Activated CD8-positive, alpha-beta T cell treated with anti-CD3 and anti-CD28 coated beads, Interleukin-2, amount 10 ng/mL, durations not matched to agents 7 days and 5 days (primary cell): ENCODE measurements around the gene BFAR. TPM values are rescaled to one million over a fixed set of nuclear protein-coding genes. Genes with fewer than 3 reads are reported as not detected.
"Not testable (repeated sequence)": the region's sequence is repeated elsewhere in the genome, so short reads cannot be mapped to it uniquely, and the experiment has no call there.

Experiments
- ATAC-seq: fragments of 150-1000 bp; cut with Tn5 transposase; one replicate; pipeline ENCODE4 v1.10.0; 2021; ENCODE audit warnings: moderate library complexity
- CTCF ChIA-PET: fragments of 350-600 bp; sonication (Branson Sonifier 250); formaldehyde crosslinking; loops from one replicate; lab custom pipeline; 2021; ENCODE audit warnings: antibody characterized with exemption; lab: Charles Lee
- POLR2A ChIA-PET: fragments of 350-600 bp; sonication (Branson Sonifier 250); formaldehyde crosslinking; loops from one replicate; lab custom pipeline; 2021; ENCODE audit warnings: antibody characterized with exemption; lab: Charles Lee
- DNase-seq: peaks from one replicate; pipeline ENCODE4 v3.0.0-alpha.2; 2020
- H3K27ac Mint-ChIP-seq: one replicate; pipeline ENCODE4 v1.8.0; 2021; ENCODE audit warnings: mild to moderate bottlenecking, mixed read lengths
- H3K27me3 Mint-ChIP-seq: one replicate; pipeline ENCODE4 v1.8.0; 2021; ENCODE audit warnings: low read depth, mixed read lengths
- H3K36me3 Mint-ChIP-seq: one replicate; pipeline ENCODE4 v1.8.0; 2021; ENCODE audit warnings: low read depth, mixed read lengths
- H3K4me1 Mint-ChIP-seq: one replicate; pipeline ENCODE4 v1.8.0; 2021; ENCODE audit warnings: low read depth, mixed read lengths
- H3K4me3 Mint-ChIP-seq: one replicate; pipeline ENCODE4 v1.8.0; 2021; ENCODE audit warnings: mild to moderate bottlenecking, mixed read lengths
- H3K9me3 Mint-ChIP-seq: one replicate; pipeline ENCODE4 v1.8.0; 2022; ENCODE audit warnings: mixed read lengths; ENCODE audit not compliant: insufficient read depth
- total RNA-seq, 2 experiments: library from RNA; stranded (reverse); gene quantifications; one replicate each; pipeline ENCODE4 v1.2.3, GENCODE V29; 2021

The BFAR gene
- total RNA-seq, 2 experiments from 2014 or later = 65.1 to 65.7 TPM

GRCh38 chr16:14616280-14616679 lies 16.5 kb upstream of the BFAR start:
- Mint-ChIP-seq H3K9me3 (no peaks in the 10 kb centered on the region), H3K36me3 (peaks cover 37% of the 10 kb centered on the region), H3K4me1 (no peaks in the 10 kb centered on the region), H3K27me3 (no peaks in the 10 kb centered on the region), H3K27ac (no peak overlapping the region), H3K4me3 (no peak overlapping the region)
- POLR2A ChIA-PET = no interaction called here
- CTCF ChIA-PET = no interaction called here
- no peak for ATAC-seq
- DNase-seq = no peak

GRCh38 chr16:14618566-14618965 lies 14.2 kb upstream of the BFAR start:
- no peaks in the 10 kb centered on the region for H3K9me3 Mint-ChIP-seq
- ChIA-PET CTCF (no interaction called here), POLR2A (no interaction called here)
- H3K36me3 Mint-ChIP-seq = peaks cover 44% of the 10 kb centered on the region
- H3K4me1 Mint-ChIP-seq = no peaks in the 10 kb centered on the region
- ATAC-seq = no peak
- H3K27me3 Mint-ChIP-seq = no peaks in the 10 kb centered on the region
- H3K27ac Mint-ChIP-seq = no peak overlapping the region
- no peak for DNase-seq
- no peak overlapping the region for H3K4me3 Mint-ChIP-seq

GRCh38 chr16:14627078-14627477 lies 5.7 kb upstream of the BFAR start:
- Mint-ChIP-seq H3K27ac (no peak overlapping the region), H3K4me3 (no peak overlapping the region), H3K9me3 (no peaks in the 10 kb centered on the region), H3K4me1 (peaks cover 50% of the 10 kb centered on the region), H3K27me3 (no peaks in the 10 kb centered on the region), H3K36me3 (peaks cover 43% of the 10 kb centered on the region)
- POLR2A ChIA-PET = no interaction called here
- DNase-seq (no peak), ATAC-seq (no peak)
- CTCF ChIA-PET = no interaction called here

- POLR2A ChIA-PET = interaction anchor here (1.4 to 1.6 kb wide), 4 partner anchors 15 to 38 kb away, joined by 3 read pairs; no protein-coding TSS in a partner anchor
- H3K4me3 Mint-ChIP-seq = peak overlapping the region; percentile 85
- H3K4me1 Mint-ChIP-seq = peaks cover 54% of the 10 kb centered on the region
- H3K27ac Mint-ChIP-seq = peak overlapping the region; percentile 97
- no peaks in the 10 kb centered on the region for H3K27me3 Mint-ChIP-seq
- CTCF ChIA-PET = interaction anchor here (0.8 to 1.2 kb wide), 2 partner anchors 706 to 709 kb away, joined by 3 read pairs; partner anchors contain the start of gene ERCC4
- peaks cover 37% of the 10 kb centered on the region for H3K36me3 Mint-ChIP-seq
- ATAC-seq = no peak
- H3K9me3 Mint-ChIP-seq = no peaks in the 10 kb centered on the region
- DNase-seq = peak; percentile 43
Measured at GRCh38 chr16:14628806-14629611, 3.7 kb upstream of the BFAR start.

- Mint-ChIP-seq H3K36me3 (peaks cover 36% of the 10 kb centered on the region), H3K27ac (peak overlapping the region; percentile 97), H3K27me3 (no peaks in the 10 kb centered on the region), H3K4me1 (peaks cover 57% of the 10 kb centered on the region), H3K4me3 (peak overlapping the region; percentile 85), H3K9me3 (no peaks in the 10 kb centered on the region)
- ChIA-PET POLR2A (interaction anchor here (0.9 to 1.6 kb wide), 5 partner anchors 14 to 443 kb away, joined by 3 read pairs; no protein-coding TSS in a partner anchor), CTCF (no interaction called here)
- no peak for ATAC-seq
- no peak for DNase-seq
Measured at GRCh38 chr16:14629612-14629918, 3.2 kb upstream of the BFAR start.

- H3K4me1 Mint-ChIP-seq = peaks cover 60% of the 10 kb centered on the region
- DNase-seq = peak; percentile 98
- no peaks in the 10 kb centered on the region for H3K9me3 Mint-ChIP-seq
- peaks cover 35% of the 10 kb centered on the region for H3K36me3 Mint-ChIP-seq
- peak within 1 kb of the TSS; percentile 85 for H3K4me3 Mint-ChIP-seq
- CTCF ChIA-PET = interaction anchor here (1.3 kb wide), 1 partner anchor 711 kb away, joined by 3 read pairs; the partner anchor contains the start of gene ERCC4
- ATAC-seq = peak; percentile 56
- POLR2A ChIA-PET = interaction anchor here (0.7 to 1.6 kb wide), 10 partner anchors 9 to 464 kb away, joined by 3 to 6 read pairs (median 3); partner anchors contain the start of gene RRN3
- H3K27me3 Mint-ChIP-seq = no peaks in the 10 kb centered on the region
- peak within 1 kb of the TSS; percentile 97 for H3K27ac Mint-ChIP-seq
Measured at GRCh38 chr16:14629919-14630619, 2.7 kb upstream of the BFAR start, which contains the start of gene PARN. PARN (minus strand) TSS chr16:14630260; CDS start chr16:14630125, 135 bp downstream.

- H3K4me3 Mint-ChIP-seq = peak overlapping the region; percentile 85
- H3K36me3 Mint-ChIP-seq = peaks cover 30% of the 10 kb centered on the region
- CTCF ChIA-PET = interaction anchor here (1.3 kb wide), 1 partner anchor 711 kb away, joined by 3 read pairs; the partner anchor contains the start of gene ERCC4
- peaks cover 62% of the 10 kb centered on the region for H3K4me1 Mint-ChIP-seq
- DNase-seq, H3K27me3 Mint-ChIP-seq, ATAC-seq, H3K9me3 Mint-ChIP-seq: not testable (repeated sequence)
- POLR2A ChIA-PET = interaction anchor here (0.7 to 1.6 kb wide), 8 partner anchors 10 to 463 kb away, joined by 3 to 6 read pairs (median 3); partner anchors contain the start of gene RRN3
- peak overlapping the region; percentile 100 for H3K27ac Mint-ChIP-seq
Measured at GRCh38 chr16:14630620-14631330, 2.0 kb upstream of the BFAR start.

GRCh38 chr16:14634389-14634725 lies 1.6 kb downstream of the BFAR start:
- Mint-ChIP-seq H3K27me3 (no peaks in the 10 kb centered on the region), H3K4me1 (peaks cover 54% of the 10 kb centered on the region), H3K36me3 (peaks cover 27% of the 10 kb centered on the region), H3K9me3 (no peaks in the 10 kb centered on the region), H3K4me3 (peak overlapping the region; percentile 100), H3K27ac (peak overlapping the region; percentile 100)
- ATAC-seq = no peak
- no peak for DNase-seq
- CTCF ChIA-PET = interaction anchor here (1.0 kb wide), 1 partner anchor 714 kb away, joined by 3 read pairs; the partner anchor contains the start of gene ERCC4
- POLR2A ChIA-PET = interaction anchor here (1.5 kb wide), 1 partner anchor 8 kb away, joined by 6 read pairs; no protein-coding TSS in a partner anchor

GRCh38 chr16:14635395-14636165 lies 2.8 kb downstream of the BFAR start:
- H3K36me3 Mint-ChIP-seq = peaks cover 31% of the 10 kb centered on the region
- no peak for DNase-seq
- H3K9me3 Mint-ChIP-seq = no peaks in the 10 kb centered on the region
- H3K4me1 Mint-ChIP-seq = peaks cover 57% of the 10 kb centered on the region
- peak overlapping the region; percentile 1 for H3K27ac Mint-ChIP-seq
- no peak for ATAC-seq
- no peaks in the 10 kb centered on the region for H3K27me3 Mint-ChIP-seq
- no peak overlapping the region for H3K4me3 Mint-ChIP-seq
- ChIA-PET CTCF (interaction anchor here (1.0 to 1.1 kb wide), 3 partner anchors 17 to 716 kb away, joined by 3 to 4 read pairs (median 3); partner anchors contain the start of gene ERCC4), POLR2A (no interaction called here)

GRCh38 chr16:14636179-14636950 lies 3.6 kb downstream of the BFAR start:
- Mint-ChIP-seq H3K36me3 (peaks cover 37% of the 10 kb centered on the region), H3K27ac (peak overlapping the region; percentile 1), H3K4me1 (peaks cover 50% of the 10 kb centered on the region)
- H3K27me3 Mint-ChIP-seq, CTCF ChIA-PET, POLR2A ChIA-PET, H3K9me3 Mint-ChIP-seq, H3K4me3 Mint-ChIP-seq, ATAC-seq, DNase-seq: not testable (repeated sequence)
